IPS-18c (cell line): ENCODE measurements around the gene SFXN5.

Experiments
- H3K4me3 ChIP-seq: 2 replicates; pipeline ENCODE4 v1.7.0; 2013; ENCODE audit warnings: low read depth, mild to moderate bottlenecking, low read length, moderate library complexity; ENCODE audit not compliant: insufficient read depth
- H3K9me3 ChIP-seq: one replicate; pipeline ENCODE4 v1.6.1; 2013; ENCODE audit warnings: mild to moderate bottlenecking, low read length, moderate library complexity; ENCODE audit not compliant: control insufficient read depth, insufficient read depth

The SFXN5 gene

DNA sequence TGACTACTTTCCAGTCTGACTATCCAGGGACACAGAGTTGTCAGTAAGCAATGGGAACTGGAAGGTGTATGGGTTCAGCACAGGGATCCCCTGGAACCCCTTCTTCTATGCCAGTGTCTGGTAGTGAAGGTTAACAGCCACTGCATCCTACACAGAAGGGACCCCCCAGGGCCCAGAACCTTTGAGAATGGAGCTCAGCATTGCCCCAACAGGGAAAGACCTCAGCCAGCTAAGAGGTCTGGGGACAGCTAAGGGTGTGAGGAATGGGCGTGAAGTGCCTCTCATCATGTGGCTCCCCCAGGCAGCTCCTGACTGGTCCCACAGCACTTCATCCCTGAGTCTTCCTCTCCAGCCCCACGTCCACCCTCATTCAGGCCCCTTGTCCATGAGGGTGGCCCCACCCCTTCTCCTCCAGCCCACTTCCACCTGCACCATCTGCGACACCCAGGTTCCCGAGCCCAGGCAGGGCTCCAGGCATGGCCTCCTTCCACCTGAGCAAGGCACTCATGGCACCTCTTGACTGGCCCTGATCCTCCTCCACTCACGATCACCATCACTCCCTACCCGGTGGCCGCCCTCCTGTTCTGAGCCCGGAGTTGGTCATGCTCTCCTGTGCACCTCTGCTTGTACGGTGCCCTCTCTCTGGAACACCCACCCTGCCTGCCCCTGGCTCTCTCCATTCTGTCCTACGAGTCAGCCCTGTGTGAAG, 77.1 kb downstream of the SFXN5 start:
- H3K9me3 ChIP-seq: no peaks in the 10 kb centered on the region
- H3K4me3 ChIP-seq: no peak overlapping the region

DNA sequence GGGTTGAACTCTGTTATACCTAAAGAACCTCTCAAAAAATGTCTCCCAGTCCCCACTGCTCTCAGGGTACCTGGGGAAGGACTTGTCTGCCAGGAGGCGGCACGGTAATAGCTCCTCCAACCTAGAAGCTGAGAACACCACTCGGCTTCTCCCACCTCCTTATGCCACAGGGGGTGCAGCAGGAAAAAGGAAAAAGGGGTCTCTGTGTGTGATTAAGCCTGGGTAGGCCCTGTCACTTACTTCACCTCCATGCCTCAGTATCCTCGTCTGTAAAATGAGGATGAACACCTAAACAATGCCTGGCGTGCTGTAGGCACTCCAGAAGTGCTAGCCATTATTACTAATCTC, 77.6 kb downstream of the SFXN5 start:
- H3K9me3 ChIP-seq: no peaks in the 10 kb centered on the region
- no peak overlapping the region for H3K4me3 ChIP-seq

DNA sequence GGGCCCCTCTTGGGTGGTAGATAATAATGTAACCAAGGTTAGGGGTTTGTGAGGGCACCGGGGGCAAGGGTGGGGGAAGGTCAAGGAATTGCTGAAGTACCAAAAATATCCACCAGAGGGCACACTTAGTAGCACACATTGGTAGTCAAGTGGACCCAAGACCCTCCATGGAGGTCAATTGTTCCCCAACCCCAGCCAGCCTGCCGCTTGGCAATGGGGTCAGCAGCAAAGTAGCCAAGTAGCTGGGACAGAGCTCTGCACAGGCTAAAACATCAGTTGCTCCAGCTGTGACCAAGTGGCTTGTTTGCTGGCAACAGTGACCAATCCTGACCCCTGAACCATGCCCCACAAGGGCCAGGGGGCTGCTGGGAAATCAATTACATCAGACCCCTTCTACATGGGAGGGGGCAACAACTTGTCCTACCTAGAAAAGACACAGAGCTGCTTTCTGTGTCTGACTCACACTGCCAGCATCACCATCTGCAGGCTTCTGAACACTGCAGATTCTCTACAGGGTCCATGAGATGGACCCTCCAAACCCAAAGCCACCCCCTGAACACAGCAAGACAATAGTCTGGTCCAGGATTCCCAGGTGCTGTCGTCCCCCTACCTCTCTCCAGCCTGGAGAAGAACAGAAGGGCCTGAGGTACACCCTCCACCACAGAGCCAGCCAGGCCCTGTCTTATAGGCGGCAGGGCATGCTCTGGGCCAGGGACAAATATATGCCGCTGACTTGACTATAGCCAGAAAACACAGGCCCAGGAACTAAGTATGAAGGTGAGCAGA, 78.2 kb downstream of the SFXN5 start:
- no peak overlapping the region for H3K4me3 ChIP-seq
- H3K9me3 ChIP-seq: no peaks in the 10 kb centered on the region

DNA sequence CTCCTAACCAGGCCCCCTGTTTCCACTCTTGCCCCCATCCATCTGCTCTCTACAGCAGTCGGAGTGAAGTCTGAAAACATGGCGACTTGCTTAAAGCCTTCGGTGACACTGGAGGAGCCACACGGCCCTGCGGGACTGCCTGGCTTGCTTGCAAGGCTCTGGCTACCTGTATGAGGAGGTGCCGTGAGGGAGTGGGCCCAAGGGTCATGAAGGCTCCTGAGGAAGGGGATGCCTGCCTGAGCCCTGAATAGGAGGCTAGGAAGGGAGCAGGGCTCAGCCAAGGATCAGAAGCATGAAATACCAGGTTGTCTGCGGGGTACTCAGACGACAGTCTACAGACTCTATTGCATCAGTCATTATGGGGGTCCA, 78.8 kb downstream of the SFXN5 start:
- Histone ChIP-seq H3K4me3 (no peak overlapping the region), H3K9me3 (no peaks in the 10 kb centered on the region)

DNA sequence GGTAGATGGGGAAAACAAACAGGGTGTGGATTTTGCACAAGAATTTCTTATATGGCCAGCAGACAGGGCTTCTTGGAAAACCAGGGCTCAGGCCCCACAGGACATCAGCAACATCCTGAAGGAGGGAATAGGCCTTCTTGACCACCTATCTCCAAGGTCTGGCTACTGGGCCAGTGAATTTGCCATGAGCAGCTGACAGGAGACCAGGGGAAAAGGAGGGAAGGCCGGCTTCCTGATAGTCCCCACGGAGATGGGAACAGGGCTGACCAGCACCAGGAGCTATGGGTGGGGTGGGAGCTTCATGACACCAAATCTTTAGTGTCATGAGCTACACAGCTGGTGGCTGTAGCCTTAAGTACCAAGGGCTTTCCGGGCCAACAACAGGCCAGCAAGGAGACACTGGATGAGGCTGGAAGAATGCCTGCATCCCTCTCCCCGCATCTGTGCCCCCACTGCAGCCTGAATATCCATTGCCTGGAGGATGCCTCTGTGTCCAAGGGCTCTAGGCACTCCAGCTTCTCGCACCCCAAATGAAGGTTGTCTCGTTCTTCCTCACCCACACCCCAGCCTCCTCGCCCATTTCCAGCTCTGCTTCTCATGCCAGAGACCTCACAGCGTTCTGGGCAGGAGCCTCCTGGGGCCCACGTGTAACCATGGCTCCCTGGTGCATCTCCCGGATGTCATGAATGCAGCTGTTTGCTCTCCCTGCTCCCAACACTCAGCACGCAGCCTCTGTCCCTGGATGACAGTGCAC, 79.4 kb downstream of the SFXN5 start:
- no peaks in the 10 kb centered on the region for H3K9me3 ChIP-seq
- H3K4me3 ChIP-seq: no peak overlapping the region

DNA sequence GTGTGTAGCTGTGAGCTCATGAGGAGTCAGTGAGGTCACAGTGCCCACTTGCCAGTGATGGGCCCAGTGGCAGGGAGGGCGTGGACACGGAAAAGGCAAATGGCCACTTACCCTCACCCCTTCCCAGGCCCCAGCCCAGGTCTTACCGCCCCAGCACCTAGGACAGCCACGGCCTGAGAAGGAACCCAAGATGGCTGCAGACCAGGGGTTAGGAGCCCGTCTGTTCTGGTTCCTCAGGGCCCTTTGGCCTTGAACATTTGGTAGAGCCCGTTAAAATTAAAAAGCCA, 80.1 kb downstream of the SFXN5 start:
- H3K9me3 ChIP-seq: no peaks in the 10 kb centered on the region

DNA sequence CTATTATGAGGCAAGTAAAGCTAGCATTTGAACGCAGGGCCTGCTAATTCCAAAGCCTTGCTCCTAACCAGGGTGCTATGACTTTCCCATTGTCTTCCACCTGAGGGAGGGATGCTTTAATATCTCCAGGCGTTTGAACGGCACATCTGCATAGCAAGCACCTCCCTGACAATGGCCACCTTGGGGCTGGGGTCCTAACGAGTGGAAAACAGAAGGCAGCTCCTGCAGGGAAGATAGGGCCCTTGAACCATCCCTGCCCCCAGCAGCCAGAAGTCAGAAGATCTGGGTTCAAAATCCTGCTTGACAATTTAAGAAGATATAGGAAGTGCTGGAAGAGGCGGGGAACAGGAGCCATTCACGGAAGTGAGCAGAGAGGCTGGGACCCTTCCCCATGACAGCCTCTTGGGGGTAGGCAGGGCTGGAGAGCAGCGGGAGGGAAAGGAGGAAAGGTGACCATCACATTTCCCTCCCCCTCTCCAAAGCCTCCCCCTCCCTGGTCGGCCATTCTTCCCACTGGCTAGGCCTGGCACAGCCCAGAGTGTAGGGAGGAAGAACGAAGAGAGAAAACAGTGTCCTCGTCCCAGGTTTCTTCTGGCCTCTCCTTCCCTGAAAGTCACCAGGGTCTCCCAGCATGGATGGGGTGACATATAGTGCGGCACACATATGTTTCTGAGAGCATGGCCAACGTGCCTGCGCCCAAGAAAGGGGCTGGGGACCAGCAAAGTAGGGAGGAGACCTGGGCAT, 80.6 kb downstream of the SFXN5 start:
- Histone ChIP-seq H3K4me3 (no peak overlapping the region), H3K9me3 (no peaks in the 10 kb centered on the region)

More for the DNA sequence above, 80.1 kb downstream of the SFXN5 start:
- H3K4me3 ChIP-seq: no peak overlapping the region

DNA sequence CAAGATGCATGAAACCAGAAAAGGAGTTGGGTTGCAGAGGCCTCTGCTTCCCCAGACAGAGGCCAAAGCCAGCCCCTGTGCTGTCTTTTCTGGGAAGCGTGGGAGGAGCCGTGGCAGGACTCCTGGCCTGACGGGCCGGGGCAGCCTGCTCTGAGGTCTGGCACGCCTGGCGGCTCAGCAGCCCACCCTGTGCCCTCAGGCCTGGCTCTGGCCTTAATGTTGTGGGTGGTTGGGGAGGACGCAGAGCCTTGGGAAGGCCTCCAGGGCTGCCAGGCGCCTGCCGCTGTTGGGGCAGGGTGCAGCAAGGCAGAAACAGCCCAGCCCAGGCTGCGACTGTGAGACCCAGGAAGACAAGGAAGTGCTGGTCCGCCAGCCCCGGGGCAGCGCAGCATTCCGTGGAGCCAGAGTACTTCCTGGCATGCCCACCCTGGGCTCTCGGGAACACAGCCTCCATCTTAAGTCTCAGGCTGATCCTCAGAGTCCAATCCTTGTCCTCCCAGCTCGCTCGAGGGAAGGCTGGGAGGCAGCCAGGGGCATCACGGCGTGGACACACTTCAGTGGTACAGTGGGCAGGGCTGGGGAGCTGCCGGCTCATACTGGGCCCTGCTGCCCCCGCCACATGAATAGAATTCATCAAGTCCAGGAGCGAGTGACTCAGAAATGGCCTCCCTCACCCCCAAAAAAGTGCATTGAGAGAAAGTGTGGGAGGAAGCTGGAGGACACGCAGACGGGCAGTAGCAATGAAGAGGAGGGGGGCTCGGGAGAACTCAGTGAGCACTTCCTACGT, 81.5 kb downstream of the SFXN5 start:
- Histone ChIP-seq H3K4me3 (no peak overlapping the region), H3K9me3 (no peaks in the 10 kb centered on the region)

DNA sequence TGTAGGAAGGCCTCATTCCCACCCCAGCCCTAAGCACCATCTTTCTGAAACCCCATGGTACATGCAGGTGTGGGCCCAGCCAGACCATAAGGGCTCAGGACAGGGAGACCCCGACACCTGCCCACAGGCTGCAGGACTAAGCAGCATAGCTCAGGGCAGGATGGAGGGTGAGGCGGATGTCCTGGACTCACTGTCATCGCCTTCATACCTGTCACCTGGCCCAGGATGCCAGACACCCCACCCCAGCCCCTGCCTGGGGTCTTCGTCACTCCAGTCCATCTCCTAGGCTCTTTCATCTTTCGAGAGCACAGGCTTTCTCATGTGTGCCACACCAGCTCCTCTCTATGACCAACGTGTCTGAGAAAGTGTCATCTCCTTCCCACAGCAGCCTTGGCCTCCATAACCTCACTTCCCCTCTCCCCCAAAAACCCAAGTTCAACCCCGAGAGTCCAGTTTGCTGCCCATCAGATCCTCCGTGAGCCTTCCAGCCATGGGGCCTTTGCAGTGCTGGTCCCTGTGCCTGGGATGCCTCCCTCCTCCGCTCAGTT, 82.7 kb downstream of the SFXN5 start:
- Histone ChIP-seq H3K9me3 (no peaks in the 10 kb centered on the region), H3K4me3 (no peak overlapping the region)

DNA sequence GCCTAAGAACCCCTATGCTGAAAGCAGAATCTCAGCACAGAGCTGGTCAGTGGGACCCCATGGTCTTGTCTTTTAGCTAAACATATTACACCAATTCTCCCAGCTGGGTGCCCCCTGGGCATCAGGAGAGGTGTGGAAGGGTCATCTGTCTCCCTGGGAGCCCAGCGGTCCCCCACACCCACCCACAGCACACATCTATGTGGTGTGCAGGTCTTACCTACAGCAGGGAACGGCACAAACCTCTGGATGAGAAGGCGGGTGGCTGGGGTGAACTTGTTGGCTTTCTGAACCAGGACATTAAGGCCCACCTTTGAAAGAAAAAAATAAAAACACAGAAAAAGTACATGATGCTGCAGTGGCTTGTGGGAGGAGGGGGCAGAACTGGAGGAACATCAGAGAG, 83.5 kb downstream of the SFXN5 start:
- Histone ChIP-seq H3K9me3 (no peaks in the 10 kb centered on the region), H3K4me3 (no peak overlapping the region)

DNA sequence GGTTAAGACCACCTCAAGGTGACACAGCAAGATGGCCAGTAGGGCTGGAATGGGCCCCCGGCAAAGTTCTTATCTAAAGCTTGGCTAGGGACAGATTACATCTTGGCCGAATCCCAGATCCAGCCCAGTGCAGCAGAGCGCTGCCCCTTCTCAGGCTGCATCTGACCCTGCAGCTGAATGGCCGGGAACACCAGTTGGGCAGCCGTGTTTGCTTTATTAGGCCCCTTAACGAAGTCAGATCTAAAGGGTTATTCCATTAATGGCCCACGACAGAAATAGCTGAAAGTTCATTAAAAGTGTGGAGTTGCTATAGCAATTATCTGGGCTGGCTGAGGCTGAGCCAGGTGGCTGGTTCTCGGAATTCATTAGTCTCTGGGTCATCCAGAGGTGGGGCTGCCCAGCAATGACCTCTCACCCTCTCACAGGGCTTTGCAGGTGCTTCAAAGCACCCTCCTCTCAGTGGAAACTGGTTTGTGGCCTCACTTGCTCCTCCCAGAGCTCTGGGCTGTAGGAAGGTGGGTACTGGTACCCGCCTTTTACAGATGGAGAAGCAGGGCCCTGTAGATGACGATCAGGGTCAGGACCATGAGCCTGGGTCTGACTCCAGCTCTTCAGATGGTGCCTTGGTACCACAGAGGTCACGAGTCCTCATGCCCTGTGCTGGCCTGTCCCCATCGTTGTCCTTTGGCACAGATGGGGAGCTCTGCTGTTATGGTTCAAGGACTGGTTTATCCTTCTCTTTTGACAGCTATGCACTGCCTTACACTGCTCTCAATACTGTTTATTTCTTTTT, 85.4 kb downstream of the SFXN5 start:
- no peak overlapping the region for H3K4me3 ChIP-seq
- H3K9me3 ChIP-seq: no peaks in the 10 kb centered on the region

DNA sequence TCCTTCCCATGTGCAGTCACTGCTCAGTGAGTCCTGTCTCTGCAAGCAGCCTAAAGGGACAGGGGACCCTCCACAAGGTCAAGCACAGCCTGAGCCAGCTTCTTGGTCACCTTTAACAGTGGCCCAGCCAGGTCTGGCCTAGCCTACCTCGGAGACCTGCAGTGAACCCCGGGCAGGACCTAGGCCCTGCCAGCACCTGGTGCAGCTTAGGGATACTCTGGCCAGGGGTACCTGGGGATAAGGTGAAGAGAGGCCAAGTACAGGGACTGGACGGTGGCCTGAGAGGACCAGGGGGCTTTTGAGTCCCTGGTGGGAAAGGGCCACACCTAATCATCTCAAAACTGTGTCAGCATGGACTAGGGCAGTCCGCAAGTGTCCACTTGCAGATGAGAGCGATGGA, 86.4 kb downstream of the SFXN5 start:
- no peaks in the 10 kb centered on the region for H3K9me3 ChIP-seq
- H3K4me3 ChIP-seq: no peak overlapping the region

DNA sequence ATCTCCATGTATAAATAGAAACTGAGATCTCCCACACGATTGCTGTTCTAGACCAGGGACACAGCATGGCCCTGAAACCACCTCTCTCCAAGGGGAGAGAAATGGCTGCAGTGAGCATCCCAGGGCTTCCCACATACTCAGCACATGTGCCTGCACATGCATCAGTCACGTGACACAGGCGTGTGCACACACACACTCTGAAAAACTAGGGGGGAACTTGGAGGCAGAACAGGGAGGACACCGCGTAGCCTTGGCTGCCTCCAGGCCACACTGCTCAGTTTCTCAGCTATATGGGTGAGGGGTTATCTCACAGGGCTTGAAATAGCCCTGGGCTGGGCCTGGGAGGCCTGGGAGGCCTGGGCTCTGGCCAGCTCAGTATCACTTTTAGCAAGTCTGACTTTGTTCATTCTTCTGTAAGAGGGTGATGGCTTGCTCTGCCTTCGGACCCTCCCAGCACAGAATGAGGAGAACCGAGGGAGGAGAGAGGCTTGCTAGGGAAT, 87.3 kb downstream of the SFXN5 start:
- H3K4me3 ChIP-seq: no peak overlapping the region
- no peaks in the 10 kb centered on the region for H3K9me3 ChIP-seq

DNA sequence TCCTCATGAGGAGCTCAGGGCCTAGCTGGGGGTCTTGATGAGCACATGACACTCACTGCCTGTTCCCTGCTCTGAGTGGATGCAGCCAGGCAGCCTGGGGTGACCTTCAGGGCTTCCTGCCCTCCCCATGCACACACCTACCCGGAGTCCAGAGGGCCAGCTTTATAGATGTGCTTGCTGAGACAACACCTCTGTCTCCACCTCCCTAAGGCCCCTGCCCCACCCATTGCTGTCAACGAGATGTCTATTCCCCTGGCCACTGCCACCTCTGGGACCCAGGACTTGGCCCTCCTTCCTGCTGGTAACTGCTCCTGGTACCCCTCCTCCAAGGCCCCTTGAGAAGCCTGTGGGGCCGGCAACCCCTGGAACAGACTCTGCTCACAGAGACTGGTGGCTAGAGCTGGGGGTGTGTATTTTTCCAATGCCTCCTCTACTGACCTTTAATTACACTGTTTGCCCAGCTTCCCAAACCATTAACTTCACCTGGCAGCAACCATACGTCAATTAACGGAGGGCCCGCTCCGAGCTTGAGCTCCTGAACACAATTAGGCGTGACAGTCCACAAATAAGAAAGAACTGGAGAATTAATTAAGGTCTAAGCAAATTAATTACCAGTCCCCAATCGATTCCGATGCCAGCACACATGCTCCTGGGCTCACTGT, 87.9 kb downstream of the SFXN5 start:
- no peak overlapping the region for H3K4me3 ChIP-seq
- no peaks in the 10 kb centered on the region for H3K9me3 ChIP-seq

DNA sequence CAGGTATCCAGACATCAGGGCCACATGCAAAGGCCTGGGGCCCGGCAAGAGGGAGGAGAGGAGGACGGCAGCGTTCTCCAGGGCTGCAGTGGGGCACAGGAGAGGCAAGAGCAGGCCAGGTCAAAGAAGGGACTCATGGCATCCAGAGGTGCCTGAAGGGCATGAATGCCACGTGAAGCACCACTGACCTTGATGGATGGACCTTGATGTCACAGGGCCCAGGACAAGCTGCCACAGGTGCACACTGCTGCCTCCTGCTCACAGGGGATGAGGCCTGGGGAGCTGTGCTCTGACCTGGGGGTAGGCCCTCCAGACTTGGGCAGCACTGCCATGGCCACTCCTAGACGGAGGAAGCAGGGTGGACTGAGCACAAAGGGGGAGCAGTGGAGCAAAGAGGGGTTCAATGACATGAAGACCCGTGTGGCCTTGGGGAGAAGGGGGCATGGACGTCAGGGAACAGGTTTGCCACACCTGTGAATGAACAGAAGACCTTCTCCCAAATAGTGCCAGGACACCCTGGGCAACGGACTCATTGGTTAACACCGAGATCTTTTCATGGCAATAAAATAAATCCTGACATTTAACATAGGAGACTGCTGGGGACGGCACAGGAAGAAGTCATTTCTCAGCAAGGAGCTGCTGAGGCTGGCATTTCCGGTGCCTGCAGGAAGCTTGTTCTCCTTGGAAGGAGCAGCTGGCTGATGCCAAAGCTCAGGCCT, 88.6 kb downstream of the SFXN5 start:
- Histone ChIP-seq H3K4me3 (no peak overlapping the region), H3K9me3 (no peaks in the 10 kb centered on the region)
